ENCODE results near the gene LGALS4.
A peak's percentile ranks its signal among the peaks of the same experiment; 100 is the strongest.
"Not testable (repeated sequence)": the region's sequence is repeated elsewhere in the genome, so short reads cannot be mapped to it uniquely, and the experiment has no call there.

LGALS4 gene

GRCh38 chr19:38795549-38795948, 17.2 kb downstream of the LGALS4 start:
- DNase-seq (ENCODE audit: low read depth in 2 of 2), result no peak

GRCh38 chr19:38793671-38794070, 19.1 kb downstream of the LGALS4 start:
- DNase-seq (ENCODE audit: low read depth in 2 of 2), result no peak

GRCh38 chr19:38793177-38793576, 19.6 kb downstream of the LGALS4 start:
- DNase-seq (ENCODE audit: low read depth in 2 of 2), result no peak

- peak; percentile 28 to 32 for DNase-seq (ENCODE audit: low read depth in 2 of 2)
Measured at GRCh38 chr19:38792250-38793111, 20.3 kb downstream of the LGALS4 start.

GRCh38 chr19:38791451-38792064, 21.2 kb downstream of the LGALS4 start:
- not testable (repeated sequence) for DNase-seq (ENCODE audit: low read depth in 2 of 2)

GRCh38 chr19:38790507-38791403, 22.0 kb downstream of the LGALS4 start:
- DNase-seq (ENCODE audit: low read depth in 2 of 2), result not testable (repeated sequence)

- no peak for DNase-seq (ENCODE audit: low read depth in 2 of 2)
Measured at GRCh38 chr19:38788478-38789243, 24.1 kb downstream of the LGALS4 start, which contains the start of gene LGALS7B. TSS of gene LGALS7B (plus strand) at chr19:38789200. CDS start at chr19:38789227, 27 bp downstream.

- DNase-seq (ENCODE audit: low read depth in 2 of 2), result no peak
Measured at GRCh38 chr19:38786572-38787265, 26.0 kb downstream of the LGALS4 start.

- DNase-seq (ENCODE audit: low read depth in 2 of 2), result not testable (repeated sequence)
Measured at GRCh38 chr19:38786061-38786460, 26.7 kb downstream of the LGALS4 start.

GRCh38 chr19:38785187-38785699, 27.5 kb downstream of the LGALS4 start:
- DNase-seq (ENCODE audit: low read depth in 2 of 2), result no peak

- DNase-seq (ENCODE audit: low read depth in 2 of 2), result no peak
Measured at GRCh38 chr19:38784224-38784623, 28.5 kb downstream of the LGALS4 start.

GRCh38 chr19:38782212-38782611, 30.5 kb downstream of the LGALS4 start:
- not testable (repeated sequence) for DNase-seq (ENCODE audit: low read depth in 2 of 2)

GRCh38 chr19:38781058-38781457, 31.7 kb downstream of the LGALS4 start:
- DNase-seq (ENCODE audit: low read depth in 2 of 2), result no peak

- no peak for DNase-seq (ENCODE audit: low read depth in 2 of 2)
Measured at GRCh38 chr19:38780443-38780842, 32.3 kb downstream of the LGALS4 start.

GRCh38 chr19:38778733-38779132, 34.0 kb downstream of the LGALS4 start:
- DNase-seq (ENCODE audit: low read depth in 2 of 2), result no peak

GRCh38 chr19:38774181-38774950, 38.4 kb downstream of the LGALS4 start:
- DNase-seq (ENCODE audit: low read depth in 2 of 2), result no peak

GRCh38 chr19:38773469-38774177, 39.1 kb downstream of the LGALS4 start, which contains the start of gene LGALS7:
TSS of gene LGALS7 (minus strand) at chr19:38773517. CDS start at chr19:38773492, 25 bp downstream.
- DNase-seq (ENCODE audit: low read depth in 2 of 2), result no peak

- DNase-seq (ENCODE audit: low read depth in 2 of 2), result not testable (repeated sequence)
Measured at GRCh38 chr19:38771569-38771968, 41.2 kb downstream of the LGALS4 start.

- DNase-seq (ENCODE audit: low read depth in 2 of 2), result not testable (repeated sequence)
Measured at GRCh38 chr19:38770949-38771275, 41.8 kb downstream of the LGALS4 start.

Data from stimulated activated CD8-positive, alpha-beta memory T cell treated with anti-CD3 and anti-CD28 coated beads, Interleukin-15, amount 100 ng/mL, for 48 hours (primary cell).